Astrocyte of the spinal cord (primary cell): ENCODE results near the gene RARG.

Experiments used
- DNase-seq: peaks from one replicate; pipeline ENCODE4 v3.0.0; 2011; ENCODE audit warnings: low read depth, low spot score
- H3K4me3 ChIP-seq: 2 replicates; pipeline ENCODE4 v1.5.1; 2011; ENCODE audit warnings: low read depth, mild to moderate bottlenecking, low read length, moderate library complexity
- in situ Hi-C: cut with HindIII; loops from 2 replicates; pipeline ENCODE4 v1.10.0; 2017; ENCODE audit warnings: low sequenced_read_pairs
- TF ChIP-seq, protein P1 (sequence below): IDR thresholded peaks from 2 replicates; pipeline ENCODE4 v1.5.1; 2012; ENCODE audit warnings: low read depth, mild to moderate bottlenecking, low read length, inconsistent platforms

RARG gene

DNA sequence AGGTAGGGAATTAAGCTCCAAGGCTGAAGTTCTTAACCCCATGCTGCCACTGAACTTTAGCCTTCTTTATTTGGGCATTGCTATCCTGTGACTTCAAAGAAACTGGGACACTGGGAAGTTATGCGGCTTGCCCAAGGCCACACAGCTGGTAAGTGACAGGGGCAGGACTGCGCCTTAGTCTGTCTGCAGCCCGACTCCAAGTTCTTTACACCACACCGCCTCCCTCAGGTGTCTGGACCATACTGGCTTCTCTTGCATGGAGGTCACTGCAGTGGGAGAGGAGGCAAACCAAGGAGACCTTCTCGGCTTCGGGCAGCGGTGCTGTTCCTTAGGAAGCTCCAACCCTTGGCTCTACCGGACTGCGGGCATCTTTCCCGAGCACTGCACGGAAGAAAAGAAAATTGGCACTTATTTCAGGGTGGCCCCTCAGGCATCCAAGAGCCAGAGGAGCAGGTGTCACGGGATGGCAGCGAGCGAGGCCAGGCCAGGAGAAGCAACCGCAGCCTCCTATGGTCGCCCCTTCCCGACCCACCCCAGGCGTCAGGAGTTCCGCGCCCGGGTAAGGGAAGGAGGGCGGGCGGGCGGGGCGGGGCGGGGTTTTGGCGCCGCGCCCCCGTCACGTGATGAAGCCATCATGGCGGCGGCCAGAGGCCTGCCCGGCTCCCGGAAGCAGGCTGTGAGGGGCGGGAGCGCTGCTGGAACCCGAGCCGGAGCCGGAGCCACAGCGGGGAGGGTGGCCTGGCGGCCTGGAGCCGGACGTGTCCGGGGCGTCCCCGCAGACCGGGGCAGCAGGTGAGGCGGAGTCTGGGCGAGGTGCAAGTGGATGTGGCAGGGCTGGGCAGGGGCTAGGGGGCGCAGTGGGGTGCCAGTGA, 19.7 kb upstream of the RARG start:
- peak overlapping the region; percentile 86 for H3K4me3 ChIP-seq
- in situ Hi-C loops, result no loop called here
- TF ChIP-seq, protein P1, sequence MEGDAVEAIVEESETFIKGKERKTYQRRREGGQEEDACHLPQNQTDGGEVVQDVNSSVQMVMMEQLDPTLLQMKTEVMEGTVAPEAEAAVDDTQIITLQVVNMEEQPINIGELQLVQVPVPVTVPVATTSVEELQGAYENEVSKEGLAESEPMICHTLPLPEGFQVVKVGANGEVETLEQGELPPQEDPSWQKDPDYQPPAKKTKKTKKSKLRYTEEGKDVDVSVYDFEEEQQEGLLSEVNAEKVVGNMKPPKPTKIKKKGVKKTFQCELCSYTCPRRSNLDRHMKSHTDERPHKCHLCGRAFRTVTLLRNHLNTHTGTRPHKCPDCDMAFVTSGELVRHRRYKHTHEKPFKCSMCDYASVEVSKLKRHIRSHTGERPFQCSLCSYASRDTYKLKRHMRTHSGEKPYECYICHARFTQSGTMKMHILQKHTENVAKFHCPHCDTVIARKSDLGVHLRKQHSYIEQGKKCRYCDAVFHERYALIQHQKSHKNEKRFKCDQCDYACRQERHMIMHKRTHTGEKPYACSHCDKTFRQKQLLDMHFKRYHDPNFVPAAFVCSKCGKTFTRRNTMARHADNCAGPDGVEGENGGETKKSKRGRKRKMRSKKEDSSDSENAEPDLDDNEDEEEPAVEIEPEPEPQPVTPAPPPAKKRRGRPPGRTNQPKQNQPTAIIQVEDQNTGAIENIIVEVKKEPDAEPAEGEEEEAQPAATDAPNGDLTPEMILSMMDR, result peak; percentile 45
- DNase-seq, result peak; percentile 74

DNA sequence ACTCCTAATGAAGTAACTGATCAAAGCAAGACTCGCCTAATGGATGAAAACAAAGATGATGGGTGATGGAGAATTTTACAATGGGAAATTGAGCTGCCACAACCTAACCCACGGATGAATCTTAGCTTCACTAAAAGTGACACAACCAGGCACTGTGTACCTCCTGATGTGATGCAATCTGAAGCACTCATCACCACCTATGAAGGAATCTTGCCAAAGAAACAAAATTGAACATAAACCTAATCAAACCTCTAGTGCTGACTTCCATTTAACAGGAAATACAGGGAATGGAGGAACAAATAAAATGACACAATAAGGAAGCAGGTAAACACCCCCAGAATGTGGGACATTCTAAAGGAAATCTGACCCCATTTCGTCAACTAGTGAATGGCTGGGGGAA, 13.3 kb upstream of the RARG start:
- H3K4me3 ChIP-seq, result no peak overlapping the region
- TF ChIP-seq, protein P1, result no peak
- no peak for DNase-seq
- in situ Hi-C loops, result no loop called here

DNA sequence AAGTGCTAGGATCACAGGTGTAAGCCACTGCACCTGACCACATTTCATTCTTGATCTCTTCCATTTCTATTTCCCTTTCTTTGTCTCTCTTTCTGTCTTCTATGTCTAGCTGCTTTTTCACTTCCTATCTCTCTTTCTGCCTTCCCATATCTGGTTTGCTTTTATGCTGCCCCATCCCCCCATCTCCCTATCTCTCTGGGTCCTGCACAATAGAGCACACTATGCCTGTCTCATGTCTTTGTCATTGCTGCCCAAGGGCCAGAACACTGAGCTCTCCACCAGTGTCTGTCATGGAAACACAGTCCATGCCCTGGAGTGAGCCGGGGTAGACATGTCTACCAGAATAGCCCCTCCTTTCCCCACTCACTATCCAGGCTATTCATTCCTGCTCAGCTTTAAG, 12.3 kb upstream of the RARG start:
- in situ Hi-C loops, result no loop called here
- no peak overlapping the region for H3K4me3 ChIP-seq
- TF ChIP-seq, protein P1, result no peak
- DNase-seq, result no peak

DNA sequence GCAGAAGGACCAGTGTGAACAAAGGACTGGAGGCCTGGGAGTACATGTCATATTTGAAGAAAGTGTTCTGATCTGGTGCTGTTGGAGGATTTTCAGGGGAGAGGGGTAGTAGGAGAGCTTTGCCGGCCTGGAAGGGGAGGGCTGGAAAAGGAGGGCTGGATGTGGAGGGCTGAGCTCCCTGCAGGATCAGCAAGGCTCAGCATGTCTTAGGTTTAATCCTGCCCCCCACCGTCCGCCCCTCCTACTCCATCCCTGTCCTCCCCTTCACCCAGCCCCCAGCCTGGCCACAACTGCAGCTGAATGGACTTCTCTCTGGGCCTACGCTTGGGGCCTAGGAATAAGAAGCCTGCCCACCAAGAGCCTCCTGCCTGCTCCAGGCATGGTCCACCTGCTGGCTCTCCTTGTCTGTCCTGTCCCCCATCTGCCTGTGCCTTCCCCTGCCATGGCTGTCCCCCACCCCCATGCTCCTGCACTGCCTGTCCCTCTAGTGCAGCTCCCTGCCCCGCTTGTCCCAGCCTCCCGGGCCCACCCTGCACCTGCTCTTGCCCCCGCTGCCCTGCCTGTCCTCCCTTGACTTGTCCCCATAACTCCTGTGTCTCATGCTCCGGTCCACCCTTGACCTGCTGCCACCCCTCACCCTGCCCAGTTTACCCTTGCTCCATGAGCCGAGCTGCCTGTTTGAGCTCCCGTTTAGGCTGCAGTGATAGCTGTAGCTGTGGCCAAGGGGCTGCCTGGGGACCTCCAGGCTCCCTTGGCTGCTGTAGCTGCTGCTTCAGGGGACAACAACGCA, 9.8 kb upstream of the RARG start:
- no peak overlapping the region for H3K4me3 ChIP-seq
- no peak for DNase-seq
- in situ Hi-C loops, result no loop called here
- TF ChIP-seq, protein P1, result no peak

DNA sequence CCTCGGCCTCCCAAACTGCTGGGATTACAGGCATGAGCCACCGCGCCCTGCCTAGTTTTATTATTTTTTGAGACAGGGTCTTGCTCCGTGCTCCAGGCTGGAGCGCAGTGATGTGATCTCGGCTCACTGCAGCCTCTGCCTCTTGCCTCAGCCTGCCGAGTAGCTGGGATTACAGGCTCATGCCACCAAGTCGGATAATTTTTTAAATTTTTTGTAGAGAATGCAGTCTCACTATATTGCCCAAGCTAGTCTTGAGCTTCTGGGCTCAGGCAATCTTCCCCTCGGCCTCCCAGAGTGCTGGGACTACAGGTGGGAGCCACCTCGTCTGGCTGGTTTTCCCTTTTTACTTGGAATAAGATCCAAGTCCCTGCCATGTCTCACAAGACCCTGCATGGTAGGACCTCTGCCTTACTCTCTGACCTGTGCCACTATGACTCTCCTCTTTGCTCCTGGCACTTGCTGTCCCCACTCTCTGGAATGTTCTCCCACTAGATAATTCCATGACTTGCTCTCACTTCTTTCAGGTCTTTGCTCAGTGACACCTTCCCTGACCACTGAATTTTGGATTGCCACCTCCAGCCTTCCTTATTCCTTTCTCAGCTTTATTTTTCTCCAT, 7.7 kb upstream of the RARG start:
- in situ Hi-C loops, result no loop called here
- no peak for DNase-seq
- H3K4me3 ChIP-seq, result no peak overlapping the region
- TF ChIP-seq, protein P1, result no peak

DNA sequence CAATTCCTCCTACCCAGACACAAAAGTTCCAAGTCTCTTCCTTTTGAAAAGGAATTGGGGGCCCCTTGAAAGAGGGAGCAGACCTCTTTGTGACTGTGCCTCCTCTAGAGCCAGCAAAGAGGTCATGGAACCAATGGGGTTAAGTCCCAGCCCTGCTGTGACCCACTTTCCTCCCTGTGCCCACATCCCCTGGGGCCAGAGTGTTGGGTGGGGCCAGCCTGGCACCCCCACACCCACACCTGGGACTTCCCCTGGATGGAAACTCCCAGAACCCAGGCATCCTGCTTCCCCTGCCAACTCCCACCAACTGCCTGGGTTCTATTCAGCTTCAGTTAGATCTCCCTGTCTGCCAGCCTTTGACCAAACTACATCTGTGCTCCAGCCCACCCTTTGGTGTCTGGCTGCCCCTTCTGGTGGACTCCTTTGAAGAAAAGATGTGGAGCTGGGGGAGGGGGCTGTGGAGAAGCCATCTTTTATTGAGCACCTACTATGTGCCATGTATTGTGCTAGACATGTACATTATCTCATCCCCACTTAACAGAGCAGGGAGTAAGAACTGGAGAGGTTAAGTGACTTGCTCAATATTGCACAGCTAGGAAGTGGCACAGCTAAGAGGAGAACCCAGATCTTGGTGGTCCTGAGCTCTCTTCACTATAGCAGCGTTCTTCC, 4.6 kb upstream of the RARG start:
- TF ChIP-seq, protein P1, result no peak
- in situ Hi-C loops, result no loop called here
- no peak for DNase-seq
- no peak overlapping the region for H3K4me3 ChIP-seq
